Measurements from ENCODE around the gene GNAQ. TPM values are rescaled to one million over a fixed set of nuclear protein-coding genes. Genes with fewer than 3 reads are reported as not detected.
A peak's percentile ranks its signal among the peaks of the same experiment; 100 is the strongest.

GNAQ gene
- total and polyA plus RNA-seq, 4 donors = 24.6 to 86.2 (median 51.4) TPM

- Histone ChIP-seq H3K4me3 (no peak overlapping the region), H3K9me3 (ENCODE audit: control insufficient read depth in 4 of 4, insufficient read depth in 3 of 4, low read length in 3 of 4) (no peaks in the 10 kb centered on the region), H3K9ac (ENCODE audit: insufficient read depth in 1 of 2, low read length in 2 of 2) (no peak overlapping the region), H3K27me3 (ENCODE audit: control insufficient read depth in 3 of 3, insufficient read depth in 3 of 3, low read length in 2 of 3) (no peaks in the 10 kb centered on the region), H3K27ac (ENCODE audit: low read depth in 1 of 2, low read length in 1 of 2) (peak overlapping the region in 1 of 2 donors; percentile 40), H3K4me1 (ENCODE audit: control insufficient read depth in 5 of 5, insufficient read depth in 5 of 5, low read length in 5 of 5) (peaks cover 0 to 12% (median 5%) of the 10 kb centered on the region in 5 donors), H3K36me3 (ENCODE audit: control insufficient read depth in 4 of 4, insufficient read depth in 4 of 4, low read length in 4 of 4) (peaks cover 0 to 3% (median 0%) of the 10 kb centered on the region in 4 donors)
- peak; percentile 27 to 32 (median 28) for DNase-seq
- WGBS, 2 donors = 25 to 41% methylated on average over 2 of the region's 2 CpGs
- no peak for TF ChIP-seq CTCF (IDR thresholded peaks at IDR 0.05; ENCODE audit: control extremely low read depth, extremely low read depth)
- ATAC-seq (ENCODE audit: insufficient read depth, low FRiP score) = no peak
Observed at GRCh38 chr9:77876091-77876490, 155.5 kb downstream of the GNAQ start.

- no peaks in the 10 kb centered on the region for H3K9me3 ChIP-seq (ENCODE audit: control insufficient read depth in 4 of 4, insufficient read depth in 3 of 4, low read length in 3 of 4)
- no peak for ATAC-seq (ENCODE audit: insufficient read depth, low FRiP score)
- H3K27me3 ChIP-seq (ENCODE audit: control insufficient read depth in 3 of 3, insufficient read depth in 3 of 3, low read length in 2 of 3) = no peaks in the 10 kb centered on the region
- H3K4me1 ChIP-seq (ENCODE audit: control insufficient read depth in 5 of 5, insufficient read depth in 5 of 5, low read length in 5 of 5) = peaks cover 0 to 12% (median 3%) of the 10 kb centered on the region in 5 donors
- no peak overlapping the region for H3K9ac ChIP-seq (ENCODE audit: insufficient read depth in 1 of 2, low read length in 2 of 2)
- no peak for TF ChIP-seq CTCF (IDR thresholded peaks at IDR 0.05; ENCODE audit: control extremely low read depth, extremely low read depth)
- H3K27ac ChIP-seq (ENCODE audit: low read depth in 1 of 2, low read length in 1 of 2) = no peak overlapping the region
- peaks cover 0 to 3% (median 0%) of the 10 kb centered on the region in 4 donors for H3K36me3 ChIP-seq (ENCODE audit: control insufficient read depth in 4 of 4, insufficient read depth in 4 of 4, low read length in 4 of 4)
- no peak for DNase-seq
- no peak overlapping the region for H3K4me3 ChIP-seq
- 84 to 87% methylated on average over 3 of the region's 3 CpGs for WGBS, 2 donors
Observed at GRCh38 chr9:77872863-77873262, 158.7 kb downstream of the GNAQ start.

GRCh38 chr9:77872177-77872576 lies 159.4 kb downstream of the GNAQ start:
- H3K9me3 ChIP-seq (ENCODE audit: control insufficient read depth in 4 of 4, insufficient read depth in 3 of 4, low read length in 3 of 4) = no peaks in the 10 kb centered on the region
- DNase-seq = no peak
- H3K4me1 ChIP-seq (ENCODE audit: control insufficient read depth in 5 of 5, insufficient read depth in 5 of 5, low read length in 5 of 5) = peaks cover 0 to 11% (median 3%) of the 10 kb centered on the region in 5 donors
- TF ChIP-seq CTCF (IDR thresholded peaks at IDR 0.05; ENCODE audit: control extremely low read depth, extremely low read depth) = no peak
- ATAC-seq (ENCODE audit: insufficient read depth, low FRiP score) = no peak
- peaks cover 0 to 2% (median 0%) of the 10 kb centered on the region in 4 donors for H3K36me3 ChIP-seq (ENCODE audit: control insufficient read depth in 4 of 4, insufficient read depth in 4 of 4, low read length in 4 of 4)
- no peak overlapping the region for H3K9ac ChIP-seq (ENCODE audit: insufficient read depth in 1 of 2, low read length in 2 of 2)
- no peak overlapping the region for H3K4me3 ChIP-seq
- no peak overlapping the region for H3K27ac ChIP-seq (ENCODE audit: low read depth in 1 of 2, low read length in 1 of 2)
- H3K27me3 ChIP-seq (ENCODE audit: control insufficient read depth in 3 of 3, insufficient read depth in 3 of 3, low read length in 2 of 3) = no peaks in the 10 kb centered on the region

GRCh38 chr9:77871483-77871882 lies 160.1 kb downstream of the GNAQ start:
- no peaks in the 10 kb centered on the region for H3K27me3 ChIP-seq (ENCODE audit: control insufficient read depth in 3 of 3, insufficient read depth in 3 of 3, low read length in 2 of 3)
- H3K36me3 ChIP-seq (ENCODE audit: control insufficient read depth in 4 of 4, insufficient read depth in 4 of 4, low read length in 4 of 4) = peaks cover 0 to 2% (median 0%) of the 10 kb centered on the region in 4 donors
- H3K4me1 ChIP-seq (ENCODE audit: control insufficient read depth in 5 of 5, insufficient read depth in 5 of 5, low read length in 5 of 5) = peaks cover 0 to 5% (median 3%) of the 10 kb centered on the region in 5 donors
- ATAC-seq (ENCODE audit: insufficient read depth, low FRiP score) = no peak
- DNase-seq = no peak
- WGBS, 2 donors = 94 to 95% methylated on average over 1 of the region's 1 CpG
- H3K27ac ChIP-seq (ENCODE audit: low read depth in 1 of 2, low read length in 1 of 2) = no peak overlapping the region
- H3K9ac ChIP-seq (ENCODE audit: insufficient read depth in 1 of 2, low read length in 2 of 2) = no peak overlapping the region
- TF ChIP-seq CTCF (IDR thresholded peaks at IDR 0.05; ENCODE audit: control extremely low read depth, extremely low read depth) = no peak
- H3K4me3 ChIP-seq = no peak overlapping the region
- no peaks in the 10 kb centered on the region for H3K9me3 ChIP-seq (ENCODE audit: control insufficient read depth in 4 of 4, insufficient read depth in 3 of 4, low read length in 3 of 4)
